Measurements from ENCODE around the gene SELENOK. TPM values are rescaled to one million over a fixed set of nuclear protein-coding genes. Genes with fewer than 3 reads are reported as not detected.
A peak's percentile ranks its signal among the peaks of the same experiment; 100 is the strongest.

The SELENOK gene
- total RNA-seq, 3 donors from 2014 or later (not counting 1 experiment from before 2014, with no cell fraction given) = 79.2 to 116 (median 95.4) TPM

- Histone ChIP-seq H3K4me3 (ENCODE audit: low read length) (no peak overlapping the region), H3K27me3 (ENCODE audit: control insufficient read depth, insufficient read depth, low read length) (peaks cover 12% of the 10 kb centered on the region), H3K9me3 (ENCODE audit: control insufficient read depth, insufficient read depth, low read length) (no peaks in the 10 kb centered on the region), H3K36me3 (ENCODE audit: control insufficient read depth, insufficient read depth, low read length) (no peaks in the 10 kb centered on the region), H3K27ac (ENCODE audit: low read length) (no peak overlapping the region), H3K4me1 (ENCODE audit: control insufficient read depth, insufficient read depth, low read length) (peaks cover 9% of the 10 kb centered on the region)
- Mint-ChIP-seq H3K27me3 (ENCODE audit: low read depth in 2 of 2) (peaks cover 31 to 34% of the 10 kb centered on the region in 2 donors), H3K4me1 (no peaks in the 10 kb centered on the region), H3K27ac (no peak overlapping the region), H3K9me3 (no peaks in the 10 kb centered on the region), H3K4me3 (no peak overlapping the region), H3K36me3 (no peaks in the 10 kb centered on the region)
- 83% methylated on average over 12 of the region's 12 CpGs for WGBS (ENCODE audit: insufficient coverage)
- ATAC-seq (no peak), DNase-seq (no peak)
- TF ChIP-seq CTCF (IDR thresholded peaks at IDR 0.05) = no peak
- intact Hi-C loops (cut with micrococcal nuclease) = no loop called here
Measured at GRCh38 chr3:53842436-53843194, 49.0 kb downstream of the SELENOK start.

- H3K4me1 Mint-ChIP-seq = no peaks in the 10 kb centered on the region
- H3K27me3 ChIP-seq (ENCODE audit: control insufficient read depth, insufficient read depth, low read length) = peaks cover 7% of the 10 kb centered on the region
- no peak overlapping the region for H3K27ac ChIP-seq (ENCODE audit: low read length)
- H3K27me3 Mint-ChIP-seq (ENCODE audit: low read depth in 2 of 2) = peaks cover 22 to 26% of the 10 kb centered on the region in 2 donors
- no peaks in the 10 kb centered on the region for H3K36me3 Mint-ChIP-seq
- no peaks in the 10 kb centered on the region for H3K36me3 ChIP-seq (ENCODE audit: control insufficient read depth, insufficient read depth, low read length)
- H3K4me1 ChIP-seq (ENCODE audit: control insufficient read depth, insufficient read depth, low read length) = peaks cover 10% of the 10 kb centered on the region
- no peak overlapping the region for H3K4me3 ChIP-seq (ENCODE audit: low read length)
- H3K4me3 Mint-ChIP-seq = no peak overlapping the region
- ATAC-seq (no peak), DNase-seq (no peak)
- H3K9me3 ChIP-seq (ENCODE audit: control insufficient read depth, insufficient read depth, low read length) = no peaks in the 10 kb centered on the region
- no peak for TF ChIP-seq CTCF (IDR thresholded peaks at IDR 0.05)
- intact Hi-C loops (cut with micrococcal nuclease) = no loop called here
- H3K9me3 Mint-ChIP-seq = no peaks in the 10 kb centered on the region
- whole genome bisulfite sequencing (ENCODE audit: insufficient coverage) = 87% methylated on average over 4 of the region's 5 CpGs
- no peak overlapping the region for H3K27ac Mint-ChIP-seq
Measured at GRCh38 chr3:53841296-53841695, 50.4 kb downstream of the SELENOK start.

- Histone ChIP-seq H3K4me1 (ENCODE audit: control insufficient read depth, insufficient read depth, low read length) (peaks cover 4% of the 10 kb centered on the region), H3K27me3 (ENCODE audit: control insufficient read depth, insufficient read depth, low read length) (no peaks in the 10 kb centered on the region), H3K36me3 (ENCODE audit: control insufficient read depth, insufficient read depth, low read length) (no peaks in the 10 kb centered on the region), H3K4me3 (ENCODE audit: low read length) (no peak overlapping the region), H3K27ac (ENCODE audit: low read length) (no peak overlapping the region), H3K9me3 (ENCODE audit: control insufficient read depth, insufficient read depth, low read length) (no peaks in the 10 kb centered on the region)
- TF ChIP-seq CTCF (IDR thresholded peaks at IDR 0.05) = no peak
- no peak overlapping the region for H3K4me3 Mint-ChIP-seq
- ATAC-seq (peak in 2 of 3 donors; percentile 26 to 65), DNase-seq (no peak)
- H3K4me1 Mint-ChIP-seq = no peaks in the 10 kb centered on the region
- H3K27ac Mint-ChIP-seq = no peak overlapping the region
- H3K27me3 Mint-ChIP-seq (ENCODE audit: low read depth in 2 of 2) = no peaks in the 10 kb centered on the region
- no peaks in the 10 kb centered on the region for H3K36me3 Mint-ChIP-seq
- H3K9me3 Mint-ChIP-seq = no peaks in the 10 kb centered on the region
- WGBS (ENCODE audit: insufficient coverage) = 54% methylated on average over 10 of the region's 10 CpGs
- intact Hi-C loops (cut with micrococcal nuclease) = no loop called here
Measured at GRCh38 chr3:53837331-53837730, 54.3 kb downstream of the SELENOK start.

All from natural killer cell (primary cell).